ENCODE measurements around the gene ISG20.
"Not testable (repeated sequence)": the region's sequence is repeated elsewhere in the genome, so short reads cannot be mapped to it uniquely, and the experiment has no call there.

Gene ISG20

GRCh38 chr15:88637436-88637835 is 1.4 kb upstream of the ISG20 start:
- no peak for DNase-seq

- DNase-seq, result peak in 1 of 14 donors; percentile 57
Observed at GRCh38 chr15:88637841-88638625, 783 bp upstream of the ISG20 start.

GRCh38 chr15:88641959-88642452 is 3.2 kb downstream of the ISG20 start:
- no peak for DNase-seq

- not testable (repeated sequence) for DNase-seq
Observed at GRCh38 chr15:88642514-88642913, 3.7 kb downstream of the ISG20 start.

GRCh38 chr15:88644741-88645140 is 5.9 kb downstream of the ISG20 start:
- DNase-seq, result no peak

GRCh38 chr15:88645171-88646087 is 6.6 kb downstream of the ISG20 start:
- DNase-seq, result no peak

GRCh38 chr15:88646088-88646405 is 7.2 kb downstream of the ISG20 start:
- no peak for DNase-seq

GRCh38 chr15:88646951-88647350 is 8.1 kb downstream of the ISG20 start:
- DNase-seq, result no peak

GRCh38 chr15:88647351-88648105 is 8.7 kb downstream of the ISG20 start:
- DNase-seq, result no peak

- DNase-seq, result peak in 4 of 14 donors; percentile 23 to 46 (median 36)
Observed at GRCh38 chr15:88648357-88649214, 9.8 kb downstream of the ISG20 start.

GRCh38 chr15:88649286-88649733 is 10.5 kb downstream of the ISG20 start:
- DNase-seq, result peak in 11 of 14 donors; percentile 32 to 90 (median 67)

GRCh38 chr15:88649753-88650551 is 11.1 kb downstream of the ISG20 start:
- DNase-seq, result peak in 1 of 14 donors; percentile 63

GRCh38 chr15:88650556-88650955 is 11.7 kb downstream of the ISG20 start:
- DNase-seq, result no peak

GRCh38 chr15:88651136-88651732 is 12.4 kb downstream of the ISG20 start:
- no peak for DNase-seq

GRCh38 chr15:88651971-88652370 is 13.2 kb downstream of the ISG20 start:
- no peak for DNase-seq

GRCh38 chr15:88652456-88653199 is 13.8 kb downstream of the ISG20 start:
- DNase-seq, result no peak

GRCh38 chr15:88653200-88654064 is 14.6 kb downstream of the ISG20 start:
- no peak for DNase-seq

GRCh38 chr15:88654430-88655102 is 15.8 kb downstream of the ISG20 start:
- no peak for DNase-seq
